ENCODE measurements around the gene UNC13A. TPM values are rescaled to one million over a fixed set of nuclear protein-coding genes. Genes with fewer than 3 reads are reported as not detected.

UNC13A gene
- total and polyA plus RNA-seq, 2 of the 13 experiments (the other 11 are each of a cell fraction or from before 2014, with no cell fraction given), result 0.11 to 0.45 TPM

GRCh38 chr19:17555480-17555928, 132.7 kb downstream of the UNC13A start, which contains the start of gene COLGALT1 (continued):
- no peak for TF ChIP-seq DMTF1 (CRISPR knock-in tag; IDR thresholded peaks at IDR 0.05)
- no peak for TF ChIP-seq TSC22D2 (CRISPR knock-in tag; IDR thresholded peaks at IDR 0.05; ENCODE audit: borderline replicate concordance)
- no peak for TF ChIP-seq FOSL1 (CRISPR knock-in tag; IDR thresholded peaks at IDR 0.05; ENCODE audit: borderline replicate concordance)
- no peak for TF ChIP-seq ZEB1 (IDR thresholded peaks at IDR 0.05; ENCODE audit: insufficient replicate concordance, low read depth)
- no peak for TF ChIP-seq SETDB1 (CRISPR knock-in tag; IDR thresholded peaks at IDR 0.05; ENCODE audit: borderline replicate concordance)
- peak; percentile 16; the same call in 1 of the 2 replicates for TF ChIP-seq TFDP1 (CRISPR knock-in tag; IDR thresholded peaks at IDR 0.05; ENCODE audit: borderline replicate concordance)
- TF ChIP-seq, protein P1, sequence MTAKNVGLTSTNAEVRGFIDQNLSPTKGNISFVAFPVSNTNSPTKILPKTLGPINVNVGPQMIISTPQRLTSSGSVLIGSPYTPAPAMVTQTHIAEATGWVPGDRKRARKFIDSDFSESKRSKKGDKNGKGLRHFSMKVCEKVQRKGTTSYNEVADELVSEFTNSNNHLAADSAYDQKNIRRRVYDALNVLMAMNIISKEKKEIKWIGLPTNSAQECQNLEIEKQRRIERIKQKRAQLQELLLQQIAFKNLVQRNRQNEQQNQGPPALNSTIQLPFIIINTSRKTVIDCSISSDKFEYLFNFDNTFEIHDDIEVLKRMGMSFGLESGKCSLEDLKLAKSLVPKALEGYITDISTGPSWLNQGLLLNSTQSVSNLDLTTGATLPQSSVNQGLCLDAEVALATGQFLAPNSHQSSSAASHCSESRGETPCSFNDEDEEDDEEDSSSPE (CRISPR knock-in tag; IDR thresholded peaks at IDR 0.05), result no peak
- TF ChIP-seq HOXA9 (CRISPR knock-in tag; IDR thresholded peaks at IDR 0.05; ENCODE audit: borderline replicate concordance), result no peak
- no peak for TF ChIP-seq ZNF597 (CRISPR knock-in tag; IDR thresholded peaks at IDR 0.05)
- no peak for TF ChIP-seq CBFB (CRISPR knock-in tag; IDR thresholded peaks at IDR 0.05)
- no peak for TF ChIP-seq SPEN (CRISPR knock-in tag; IDR thresholded peaks at IDR 0.05; ENCODE audit: low read depth)
- TF ChIP-seq CEBPB (IDR thresholded peaks at IDR 0.05; ENCODE audit: borderline replicate concordance, low read depth, low read length), result no peak
- peak; percentile 40 for TF ChIP-seq MYC (CRISPR knock-in tag; IDR thresholded peaks at IDR 0.05; ENCODE audit: borderline replicate concordance)
- TF ChIP-seq TARDBP (CRISPR knock-in tag; IDR thresholded peaks at IDR 0.05), result no peak
- TF ChIP-seq RORA (CRISPR knock-in tag; IDR thresholded peaks at IDR 0.05), result no peak
- 0 out of 2 replicates have a peak, but pooled peaks have one; percentile 1 for TF ChIP-seq KMT2B (CRISPR knock-in tag; IDR thresholded peaks at IDR 0.05)
- TF ChIP-seq, protein P2, sequence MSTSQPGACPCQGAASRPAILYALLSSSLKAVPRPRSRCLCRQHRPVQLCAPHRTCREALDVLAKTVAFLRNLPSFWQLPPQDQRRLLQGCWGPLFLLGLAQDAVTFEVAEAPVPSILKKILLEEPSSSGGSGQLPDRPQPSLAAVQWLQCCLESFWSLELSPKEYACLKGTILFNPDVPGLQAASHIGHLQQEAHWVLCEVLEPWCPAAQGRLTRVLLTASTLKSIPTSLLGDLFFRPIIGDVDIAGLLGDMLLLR (CRISPR knock-in tag; IDR thresholded peaks at IDR 0.05), result no peak
- no peak for TF ChIP-seq PTBP1 (IDR thresholded peaks at IDR 0.05; ENCODE audit: low read depth, low read length, poor library complexity, severe bottlenecking)
- no peak for TF ChIP-seq SSRP1 (CRISPR knock-in tag; IDR thresholded peaks at IDR 0.05)
- TF ChIP-seq, protein P3, sequence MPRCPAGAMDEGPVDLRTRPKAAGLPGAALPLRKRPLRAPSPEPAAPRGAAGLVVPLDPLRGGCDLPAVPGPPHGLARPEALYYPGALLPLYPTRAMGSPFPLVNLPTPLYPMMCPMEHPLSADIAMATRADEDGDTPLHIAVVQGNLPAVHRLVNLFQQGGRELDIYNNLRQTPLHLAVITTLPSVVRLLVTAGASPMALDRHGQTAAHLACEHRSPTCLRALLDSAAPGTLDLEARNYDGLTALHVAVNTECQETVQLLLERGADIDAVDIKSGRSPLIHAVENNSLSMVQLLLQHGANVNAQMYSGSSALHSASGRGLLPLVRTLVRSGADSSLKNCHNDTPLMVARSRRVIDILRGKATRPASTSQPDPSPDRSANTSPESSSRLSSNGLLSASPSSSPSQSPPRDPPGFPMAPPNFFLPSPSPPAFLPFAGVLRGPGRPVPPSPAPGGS (CRISPR knock-in tag; IDR thresholded peaks at IDR 0.05), result no peak
- TF ChIP-seq MED13 (CRISPR knock-in tag; IDR thresholded peaks at IDR 0.05), result no peak
- no peak for TF ChIP-seq ZC3H4 (CRISPR knock-in tag; IDR thresholded peaks at IDR 0.05; ENCODE audit: borderline replicate concordance)
- TF ChIP-seq WIZ (CRISPR knock-in tag; IDR thresholded peaks at IDR 0.05), result no peak
- TF ChIP-seq ZMAT3 (CRISPR knock-in tag; conservative IDR thresholded peaks at IDR 0.05), result 0 out of 2 replicates have a peak, but pooled peaks have one; percentile 34

All from HepG2 (cell line).